Transverse colon (tissue), 4 donors: ENCODE results near the gene C19orf44. TPM values are rescaled to one million over a fixed set of nuclear protein-coding genes. Genes with fewer than 3 reads are reported as not detected.
"Not testable (repeated sequence)": the region's sequence is repeated elsewhere in the genome, so short reads cannot be mapped to it uniquely, and the experiment has no call there.

Experiments
- DNase-seq: peaks from one replicate; pipeline ENCODE4 v3.0.0-alpha.2; 2019
- H3K27ac ChIP-seq, 4 donors: fragments of 200-600 bp; sonication (generic); 2 replicates each; pipeline ENCODE4 v1.5.1; 2016 to 2018; ENCODE audit warnings: inconsistent platforms in 4 of 4
- H3K27me3 ChIP-seq: fragments of 200-600 bp; sonication (generic); 2 replicates; pipeline ENCODE4 v1.5.1; 2017; ENCODE audit warnings: inconsistent platforms
- H3K36me3 ChIP-seq, 4 donors: fragments of 200-600 bp; sonication (generic); 2 replicates each; pipeline ENCODE4 v1.5.1; 2017 to 2019; ENCODE audit warnings: inconsistent platforms in 4 of 4
- H3K4me1 ChIP-seq, 4 donors: fragments of 200-600 bp; sonication (generic); 2 replicates each; pipeline ENCODE4 v1.5.1; 2017 to 2020; ENCODE audit warnings: inconsistent platforms in 4 of 4
- H3K4me3 ChIP-seq, 4 donors: fragments of 200-600 bp; sonication (generic); 1 replicate in 1 of 4; 2 replicates in 3 of 4; pipeline versions ENCODE4 v1.5.1 to v1.6.1; 2017 to 2019; ENCODE audit warnings: inconsistent platforms in 4 of 4
- H3K9me3 ChIP-seq, 2 donors: fragments of 200-600 bp; sonication (generic); 2 replicates each; pipeline ENCODE4 v1.5.1; 2017 to 2019; ENCODE audit warnings: inconsistent platforms in 2 of 2
- CTCF ChIP-seq, 5 experiments: fragments of 200-600 bp in 3 of 5; fragments of 450-650 bp in 2 of 5; sonication (generic) in 3 of 5; IDR thresholded peaks; 1 replicate in 2 of 5; 2 replicates in 3 of 5; pipeline ENCODE4 v1.5.1; 2016 to 2017; ENCODE audit warnings: antibody characterized with exemption in 5 of 5, inconsistent platforms in 3 of 5, mild to moderate bottlenecking in 2 of 5, moderate library complexity in 1 of 5
- EP300 ChIP-seq: sonication (generic); formaldehyde crosslinking; IDR thresholded peaks from one replicate; pipeline ENCODE4 v1.6.1; 2017; ENCODE audit warnings: antibody characterized with exemption, low read depth
- POLR2A ChIP-seq: fragments of 450-650 bp; IDR thresholded peaks from one replicate; pipeline ENCODE4 v1.6.1; 2016; ENCODE audit warnings: antibody characterized with exemption, mild to moderate bottlenecking, moderate library complexity
- POLR2AphosphoS5 ChIP-seq, 3 donors: sonication (generic); formaldehyde crosslinking; IDR thresholded peaks; one replicate each; pipeline ENCODE4 v1.6.1; 2016; ENCODE audit warnings: antibody characterized with exemption in 3 of 3
- WGBS, 2 donors: methylation state at CpG; one replicate each; pipeline ENCODE4 v1.1.5; 2018; ENCODE audit warnings: low coverage in 1 of 2; 5-methylcytosine and 5-hydroxymethylcytosine counted together
- in situ Hi-C, 4 donors: fragments of 200-750 bp; cut with MboI; loops; one replicate each; pipeline versions ENCODE4 v1.15.0 to v1.15.1; 2017; ENCODE audit warnings: low sequenced_read_pairs in 3 of 4, low pct_ligation_motif_present in 1 of 4, low pct_unique_long_range_greater_than_20kb in 1 of 4
- intact Hi-C: fragments of 100-400 bp; cut with DNase I; formaldehyde crosslinking; loops from one replicate; pipeline ENCODE4 v1.15.1; 2023; ENCODE audit warnings: low total_unique reads
- total RNA-seq, 4 donors: library from RNA; depleted of rRNA; stranded (reverse); fragments of >200 nt; gene quantifications; one replicate each; pipeline ENCODE4 v1.1.0, GENCODE V29; 2016

Gene C19orf44
- total RNA-seq, 4 donors from 2014 or later, result 0.20 to 6.7 (median 1.6) TPM

DNA sequence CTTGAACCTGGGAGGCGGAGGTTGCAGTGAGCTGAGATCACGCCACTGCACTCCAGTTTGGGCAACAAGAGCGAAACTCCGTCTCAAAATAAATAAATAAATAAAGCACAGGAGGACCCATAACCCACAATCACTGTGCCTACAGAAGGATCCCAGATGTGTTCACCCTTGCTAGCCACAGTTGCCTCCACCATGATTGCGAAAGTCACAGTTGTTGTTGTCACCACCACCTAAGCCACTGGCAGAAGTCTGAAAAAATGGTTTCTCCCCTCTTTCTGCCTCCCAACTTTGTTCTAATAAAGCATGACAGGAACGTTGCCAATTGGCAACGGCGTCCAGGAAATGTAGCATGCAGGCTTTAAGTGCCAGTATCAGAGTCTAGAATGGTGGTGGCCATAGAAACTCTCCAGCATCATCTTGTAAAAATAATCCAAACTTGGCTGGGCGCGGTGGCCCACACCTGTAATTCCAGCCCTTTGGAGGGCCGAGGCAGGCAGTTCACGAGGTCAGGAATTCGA lies 22.3 kb upstream of the C19orf44 start:
- in situ Hi-C loops, result no loop called here
- peaks cover 21 to 27% (median 23%) of the 10 kb centered on the region in 4 donors for H3K4me1 ChIP-seq
- H3K27me3 ChIP-seq, result no peaks in the 10 kb centered on the region
- no peaks in the 10 kb centered on the region for H3K36me3 ChIP-seq
- WGBS, 2 donors, result 63 to 90% methylated on average over 5 to 13 of the region's 13 CpGs
- TF ChIP-seq EP300, result no peak
- no peak for TF ChIP-seq POLR2AphosphoS5 (IDR thresholded peaks at IDR 0.05)
- no peak for TF ChIP-seq POLR2A
- TF ChIP-seq CTCF (IDR thresholded peaks at IDR 0.05), result no peak
- intact Hi-C loops, result no loop called here
- no peak for DNase-seq
- H3K4me3 ChIP-seq, result no peak overlapping the region
- no peak overlapping the region for H3K27ac ChIP-seq
- H3K9me3 ChIP-seq, result no peaks in the 10 kb centered on the region

DNA sequence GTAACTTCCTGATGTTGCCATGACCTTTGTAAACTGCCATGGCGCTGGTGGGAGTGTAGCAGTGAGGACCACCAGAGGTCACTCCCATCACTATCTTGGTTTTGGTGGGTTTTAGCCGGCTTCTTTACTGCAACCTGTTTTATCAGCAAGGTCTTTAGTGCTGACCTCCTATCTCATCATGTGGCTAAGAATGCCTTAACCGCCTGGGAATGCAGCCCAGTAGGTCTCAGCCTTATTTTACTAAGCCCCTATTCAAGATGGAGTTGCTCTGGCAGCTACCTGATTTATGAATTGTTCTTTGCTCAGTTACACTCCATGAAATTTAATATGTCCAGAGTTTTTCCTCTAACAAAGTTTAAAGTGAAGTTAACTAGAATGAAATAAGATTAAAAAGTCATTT lies 19.8 kb upstream of the C19orf44 start:
- no peaks in the 10 kb centered on the region for H3K27me3 ChIP-seq
- TF ChIP-seq POLR2A (no peak), CTCF (IDR thresholded peaks at IDR 0.05) (no peak), POLR2AphosphoS5 (IDR thresholded peaks at IDR 0.05) (no peak)
- peaks cover 0 to 5% (median 2%) of the 10 kb centered on the region in 4 donors for H3K4me1 ChIP-seq
- WGBS, 2 donors, result 83 to 92% methylated on average over 2 to 3 of the region's 3 CpGs
- no peak overlapping the region for H3K27ac ChIP-seq
- in situ Hi-C loops (no loop called here), intact Hi-C loops (no loop called here)
- H3K9me3 ChIP-seq, result no peaks in the 10 kb centered on the region
- no peak for DNase-seq
- no peaks in the 10 kb centered on the region for H3K36me3 ChIP-seq
- no peak overlapping the region for H3K4me3 ChIP-seq

- in situ Hi-C loops, result no loop called here
- Histone ChIP-seq H3K9me3 (no peaks in the 10 kb centered on the region), H3K4me1 (peaks cover 0 to 3% (median 2%) of the 10 kb centered on the region in 4 donors), H3K36me3 (no peaks in the 10 kb centered on the region), H3K4me3 (no peak overlapping the region), H3K27me3 (no peaks in the 10 kb centered on the region), H3K27ac (no peak overlapping the region)
- intact Hi-C loops, result no loop called here
- TF ChIP-seq CTCF (IDR thresholded peaks at IDR 0.05), result no peak
- TF ChIP-seq POLR2A, result no peak
- TF ChIP-seq POLR2AphosphoS5 (IDR thresholded peaks at IDR 0.05), result no peak
- no peak for TF ChIP-seq EP300
- 96 to 100% methylated on average over 1 of the region's 1 CpG for WGBS, 2 donors
- no peak for DNase-seq
Measured at GRCh38 chr19:16477311-16477710, 18.9 kb upstream of the C19orf44 start.

DNA sequence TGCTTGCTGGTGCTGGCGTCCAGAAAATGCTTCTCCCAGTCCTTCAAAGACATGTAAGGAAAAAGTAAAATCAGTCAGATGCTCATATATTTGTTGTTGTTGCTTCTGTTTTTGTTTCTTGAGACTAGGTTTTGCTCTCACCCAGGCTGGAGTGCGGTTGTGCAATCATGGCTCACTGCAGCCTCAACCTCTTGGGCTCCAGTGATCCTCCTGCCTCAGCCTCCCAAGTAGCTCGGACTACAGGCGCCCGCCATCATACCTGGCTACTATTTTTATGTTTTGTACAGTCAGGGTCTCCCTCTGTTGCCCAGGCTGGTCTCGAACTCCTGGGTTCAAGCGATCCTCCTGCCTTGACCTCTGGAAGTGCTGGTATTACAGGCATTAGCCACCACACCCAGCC lies 13.4 kb upstream of the C19orf44 start:
- H3K27me3 ChIP-seq, result no peaks in the 10 kb centered on the region
- no peaks in the 10 kb centered on the region for H3K36me3 ChIP-seq
- H3K4me3 ChIP-seq, result no peak overlapping the region
- no peaks in the 10 kb centered on the region for H3K4me1 ChIP-seq
- no peak overlapping the region for H3K27ac ChIP-seq
- TF ChIP-seq POLR2AphosphoS5 (IDR thresholded peaks at IDR 0.05) (no peak), CTCF (IDR thresholded peaks at IDR 0.05) (no peak), EP300 (no peak), POLR2A (no peak)
- intact Hi-C loops, result no loop called here
- no peaks in the 10 kb centered on the region for H3K9me3 ChIP-seq
- WGBS, 2 donors, result 92 to 100% methylated on average over 1 to 7 of the region's 7 CpGs
- in situ Hi-C loops, result no loop called here
- DNase-seq, result no peak

DNA sequence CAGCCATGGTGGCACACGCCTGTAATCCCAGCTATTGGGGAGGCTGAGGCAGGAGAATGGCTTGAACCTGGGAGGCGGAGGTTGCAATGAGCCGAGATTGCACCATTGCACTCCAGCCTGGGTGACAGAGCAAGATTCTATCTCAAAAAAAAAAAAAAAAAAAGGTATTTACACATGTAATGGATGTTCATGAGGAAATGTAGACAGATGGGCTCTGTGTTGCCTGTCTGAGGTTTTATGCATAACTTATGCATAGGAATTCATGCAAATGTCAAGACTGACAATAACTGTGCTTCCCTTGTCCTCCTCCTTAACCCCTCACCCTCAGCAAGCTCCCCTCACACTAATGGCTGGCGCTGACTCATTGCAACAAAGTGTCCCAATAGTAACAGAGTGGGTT lies 9.7 kb upstream of the C19orf44 start:
- 80 to 89% methylated on average over 3 to 4 of the region's 4 CpGs for WGBS, 2 donors
- intact Hi-C loops, H3K4me3 ChIP-seq, H3K4me1 ChIP-seq, H3K27ac ChIP-seq, H3K9me3 ChIP-seq, H3K36me3 ChIP-seq, DNase-seq, H3K27me3 ChIP-seq, in situ Hi-C loops: not testable (repeated sequence)
